ENCODE data around the gene ZBTB8B. TPM values are rescaled to one million over a fixed set of nuclear protein-coding genes. Genes with fewer than 3 reads are reported as not detected.

The ZBTB8B gene
- total and polyA plus RNA-seq, 10 of the 15 experiments (the other 5 are each of a cell fraction or from before 2014, with no cell fraction given) = under 0.01 to 0.04 (median 0.01) TPM; not detected in 4

GRCh38 chr1:32421775-32422174 is 43.1 kb upstream of the ZBTB8B start:
- Histone ChIP-seq H3K36me3 (ENCODE audit: control insufficient read depth in 2 of 2, insufficient read depth in 2 of 2, low read length in 1 of 2) (no peaks in the 10 kb centered on the region), H3K9me3 (replicated peaks; ENCODE audit: control insufficient read depth, insufficient read depth, low read length) (no peaks in the 10 kb centered on the region), H2AFZ (ENCODE audit: control insufficient read depth, low read depth, low read length) (no peak overlapping the region), H3K27ac (ENCODE audit: control insufficient read depth, insufficient read depth) (no peak overlapping the region), H4K20me1 (ENCODE audit: control insufficient read depth, insufficient read depth) (no peaks in the 10 kb centered on the region), H3K79me2 (ENCODE audit: control insufficient read depth, insufficient read depth, low read length) (no peaks in the 10 kb centered on the region), H3K4me3 (no peak overlapping the region), H3K27me3 (replicated peaks in 1 of 2; ENCODE audit: control insufficient read depth in 2 of 2, insufficient read depth in 2 of 2, low read length in 1 of 2) (peaks cover 0 to 10% of the 10 kb centered on the region in 2 experiments; a peak in 3 of 4 replicates), H3K4me1 (ENCODE audit: control insufficient read depth, insufficient read depth, low read length) (no peaks in the 10 kb centered on the region), H3K4me2 (ENCODE audit: control insufficient read depth, insufficient read depth) (no peak overlapping the region), H3K9ac (ENCODE audit: control insufficient read depth, insufficient read depth, low read length) (no peak overlapping the region)
- in situ Hi-C loops (cut with MboI) = no loop called here
- ChIA-PET CTCF (interaction anchor here (2.4 to 2.7 kb wide), 2 partner anchors 11 to 20 kb away, joined by 6 to 11 read pairs; no protein-coding TSS in a partner anchor), SMC1A (ENCODE audit: uncharacterized antibody, unreplicated experiment) (no interaction called here), RAD21 (ENCODE audit: unreplicated experiment) (interaction anchor here (1.3 kb wide), 1 partner anchor 206 kb away, joined by 3 read pairs; no protein-coding TSS in a partner anchor), POLR2A (no interaction called here)
- TF ChIP-seq LARP7 (IDR thresholded peaks at IDR 0.05) (no peak), ZNF24 (IDR thresholded peaks at IDR 0.05) (no peak), SP1 (IDR thresholded peaks at IDR 0.05; ENCODE audit: low read depth, low read length) (no peak), MYB (IDR thresholded peaks at IDR 0.05; ENCODE audit: borderline replicate concordance, low read depth, low read length) (no peak), YBX1 (IDR thresholded peaks at IDR 0.05) (no peak), RBBP5 (conservative IDR thresholded peaks at IDR 0.05) (no peak), TCF7 (IDR thresholded peaks at IDR 0.05; ENCODE audit: borderline replicate concordance) (no peak), BCL3 (IDR thresholded peaks at IDR 0.05; ENCODE audit: borderline replicate concordance, insufficient read depth, low read depth, low read length, poor library complexity, severe bottlenecking) (no peak), RCOR1 (conservative IDR thresholded peaks at IDR 0.05; ENCODE audit: low read depth, low read length) (no peak)
- TF ChIP-seq, protein P1, sequence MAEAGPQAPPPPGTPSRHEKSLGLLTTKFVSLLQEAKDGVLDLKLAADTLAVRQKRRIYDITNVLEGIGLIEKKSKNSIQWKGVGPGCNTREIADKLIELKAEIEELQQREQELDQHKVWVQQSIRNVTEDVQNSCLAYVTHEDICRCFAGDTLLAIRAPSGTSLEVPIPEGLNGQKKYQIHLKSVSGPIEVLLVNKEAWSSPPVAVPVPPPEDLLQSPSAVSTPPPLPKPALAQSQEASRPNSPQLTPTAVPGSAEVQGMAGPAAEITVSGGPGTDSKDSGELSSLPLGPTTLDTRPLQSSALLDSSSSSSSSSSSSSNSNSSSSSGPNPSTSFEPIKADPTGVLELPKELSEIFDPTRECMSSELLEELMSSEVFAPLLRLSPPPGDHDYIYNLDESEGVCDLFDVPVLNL (IDR thresholded peaks at IDR 0.05; ENCODE audit: low read depth, low read length) = no peak
- DNase-seq (ENCODE audit: low read depth, low spot score) (no peak), ATAC-seq (no peak), FAIRE-seq (no peak)
- 35% methylated on average over 1 of the region's 1 CpG for whole genome bisulfite sequencing (ENCODE audit: insufficient coverage, insufficient replicate concordance, low lambda C conversion rate, missing lambda C conversion rate)
- intact Hi-C loops (cut with micrococcal nuclease; ENCODE audit: unreplicated experiment) = no loop called here
- BruUV-seq (replicated peaks) = no TSS peak
